Ishikawa (cell line): Measurements from ENCODE around the gene SPATC1L.

Experiments used
- CREB1 ChIP-seq: IDR thresholded peaks from 2 replicates; pipeline ENCODE4 v1.6.1; 2012; ENCODE audit warnings: low read depth
- EP300 ChIP-seq: IDR thresholded peaks from 2 replicates; pipeline ENCODE4 v1.6.1; 2012; ENCODE audit warnings: borderline replicate concordance
- NFIC ChIP-seq: IDR thresholded peaks from 2 replicates; pipeline ENCODE4 v1.6.1; 2012
- RAD21 ChIP-seq: IDR thresholded peaks from 2 replicates; pipeline ENCODE4 v1.6.1; 2012; ENCODE audit warnings: low read depth
- REST ChIP-seq: IDR thresholded peaks from 2 replicates; pipeline ENCODE4 v1.6.1; 2012; ENCODE audit warnings: low read depth, mild to moderate bottlenecking
- TAF1 ChIP-seq: IDR thresholded peaks from 2 replicates; pipeline ENCODE4 v1.6.1; 2012; ENCODE audit warnings: low read depth, mild to moderate bottlenecking
- USF1 ChIP-seq: IDR thresholded peaks from 2 replicates; pipeline ENCODE4 v1.6.1; 2012

GRCh38 chr21:46117586-46118315 is 66.5 kb downstream of the SPATC1L start:
- TF ChIP-seq CREB1, result no peak
- TF ChIP-seq USF1, result no peak
- TF ChIP-seq RAD21, result no peak
- TF ChIP-seq TAF1, result no peak
- TF ChIP-seq EP300, result no peak
- TF ChIP-seq REST, result no peak
- TF ChIP-seq NFIC, result no peak
